Uterus (tissue), 2 donors: ENCODE measurements around the gene EIF4H.

Experiments used
- POLR2A ChIP-seq, 2 donors: fragments of 450-650 bp; IDR thresholded peaks; one replicate each; pipeline ENCODE4 v1.6.1; 2016; ENCODE audit warnings: antibody characterized with exemption in 2 of 2, mild to moderate bottlenecking in 1 of 2, moderate library complexity in 1 of 2
- TF ChIP-seq, protein P1 (sequence below), 4 experiments: fragments of 200-600 bp in 2 of 4; fragments of 450-650 bp in 2 of 4; sonication (generic) in 2 of 4; IDR thresholded peaks; one replicate each; pipeline ENCODE4 v1.5.1; 2016 to 2019; ENCODE audit warnings: antibody characterized with exemption in 4 of 4, mild to moderate bottlenecking in 2 of 4, moderate library complexity in 1 of 4

DNA sequence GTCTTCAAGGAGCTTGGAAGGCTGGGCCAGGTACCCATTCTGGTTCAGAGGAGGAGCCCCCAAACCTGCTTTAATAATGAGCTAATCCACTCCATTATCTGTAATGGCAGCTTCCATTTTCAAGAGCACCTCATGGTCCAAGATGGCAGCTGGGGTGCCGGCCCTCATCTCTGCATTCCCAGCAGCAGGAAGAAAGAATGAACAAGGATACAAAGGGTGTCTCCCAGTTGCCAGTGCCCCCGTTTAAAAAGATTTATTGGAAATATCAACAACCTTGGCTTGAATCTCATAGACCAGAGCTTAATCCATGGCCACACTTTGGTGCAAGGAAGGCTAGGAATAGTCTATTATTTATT lies 44.2 kb downstream of the EIF4H start:
- TF ChIP-seq, protein P1, sequence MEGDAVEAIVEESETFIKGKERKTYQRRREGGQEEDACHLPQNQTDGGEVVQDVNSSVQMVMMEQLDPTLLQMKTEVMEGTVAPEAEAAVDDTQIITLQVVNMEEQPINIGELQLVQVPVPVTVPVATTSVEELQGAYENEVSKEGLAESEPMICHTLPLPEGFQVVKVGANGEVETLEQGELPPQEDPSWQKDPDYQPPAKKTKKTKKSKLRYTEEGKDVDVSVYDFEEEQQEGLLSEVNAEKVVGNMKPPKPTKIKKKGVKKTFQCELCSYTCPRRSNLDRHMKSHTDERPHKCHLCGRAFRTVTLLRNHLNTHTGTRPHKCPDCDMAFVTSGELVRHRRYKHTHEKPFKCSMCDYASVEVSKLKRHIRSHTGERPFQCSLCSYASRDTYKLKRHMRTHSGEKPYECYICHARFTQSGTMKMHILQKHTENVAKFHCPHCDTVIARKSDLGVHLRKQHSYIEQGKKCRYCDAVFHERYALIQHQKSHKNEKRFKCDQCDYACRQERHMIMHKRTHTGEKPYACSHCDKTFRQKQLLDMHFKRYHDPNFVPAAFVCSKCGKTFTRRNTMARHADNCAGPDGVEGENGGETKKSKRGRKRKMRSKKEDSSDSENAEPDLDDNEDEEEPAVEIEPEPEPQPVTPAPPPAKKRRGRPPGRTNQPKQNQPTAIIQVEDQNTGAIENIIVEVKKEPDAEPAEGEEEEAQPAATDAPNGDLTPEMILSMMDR (IDR thresholded peaks at IDR 0.05) = no peak
- no peak for TF ChIP-seq POLR2A (IDR thresholded peaks at IDR 0.05)
